Brain pericyte (primary cell): ENCODE data around the gene FAM9A.
"Not testable (repeated sequence)": the region's sequence is repeated elsewhere in the genome, so short reads cannot be mapped to it uniquely, and the experiment has no call there.

Experiments used
- DNase-seq: peaks from one replicate; pipeline ENCODE4 v3.0.0-alpha.2; 2012; ENCODE audit warnings: low read depth, low spot score

The FAM9A gene

GRCh38 chrX:8803326-8803725 lies 2.1 kb upstream of the FAM9A start:
- no peak for DNase-seq

- DNase-seq: not testable (repeated sequence)
These were observed 832 bp downstream of the FAM9A start for GRCh38 chrX:8800351-8800750.

GRCh38 chrX:8799281-8799680 lies 1.9 kb downstream of the FAM9A start:
- DNase-seq: not testable (repeated sequence)

GRCh38 chrX:8798702-8799101 lies 2.5 kb downstream of the FAM9A start:
- DNase-seq: not testable (repeated sequence)

- DNase-seq: not testable (repeated sequence)
These were observed 14.1 kb downstream of the FAM9A start for GRCh38 chrX:8787119-8787518.

GRCh38 chrX:8784162-8784561 lies 17.0 kb downstream of the FAM9A start:
- no peak for DNase-seq

- no peak for DNase-seq
These were observed 17.5 kb downstream of the FAM9A start for GRCh38 chrX:8783714-8784098.

- DNase-seq: peak; percentile 2
These were observed 18.0 kb downstream of the FAM9A start for GRCh38 chrX:8783097-8783713.

- no peak for DNase-seq
These were observed 18.6 kb downstream of the FAM9A start for GRCh38 chrX:8782595-8782994.

- DNase-seq: not testable (repeated sequence)
These were observed 19.3 kb downstream of the FAM9A start for GRCh38 chrX:8781921-8782320.

- no peak for DNase-seq
These were observed 28.1 kb downstream of the FAM9A start for GRCh38 chrX:8773117-8773516.

GRCh38 chrX:8760021-8760420 lies 41.2 kb downstream of the FAM9A start:
- DNase-seq: no peak

GRCh38 chrX:8758706-8759105 lies 42.5 kb downstream of the FAM9A start:
- not testable (repeated sequence) for DNase-seq

GRCh38 chrX:8757609-8758389 lies 43.4 kb downstream of the FAM9A start:
- DNase-seq: not testable (repeated sequence)

GRCh38 chrX:8755813-8756212 lies 45.4 kb downstream of the FAM9A start:
- DNase-seq: no peak

GRCh38 chrX:8755116-8755515 lies 46.1 kb downstream of the FAM9A start:
- no peak for DNase-seq

GRCh38 chrX:8749697-8750096 lies 51.5 kb downstream of the FAM9A start:
- DNase-seq: no peak

- DNase-seq: no peak
These were observed 52.3 kb downstream of the FAM9A start for GRCh38 chrX:8748855-8749254.

GRCh38 chrX:8743126-8743732 lies 58.0 kb downstream of the FAM9A start:
- DNase-seq: no peak

- no peak for DNase-seq
These were observed 59.2 kb downstream of the FAM9A start for GRCh38 chrX:8741981-8742380.
